Keratinocyte (primary cell): ENCODE data around the gene MGAT5B. TPM values are rescaled to one million over a fixed set of nuclear protein-coding genes. Genes with fewer than 3 reads are reported as not detected.

Experiments
- DNase-seq: peaks from one replicate; pipeline ENCODE4 v3.0.0-alpha.2; 2011; ENCODE audit warnings: low read depth, missing footprints, low spot score
- FAIRE-seq: peaks from 2 replicates; lab custom pipeline; 2011; peaks lifted over from hg19 to GRCh38; lab: Jason Lieb, UNC
- H2AFZ ChIP-seq: 2 replicates; pipeline ENCODE4 v1.6.0; 2012; ENCODE audit warnings: low read length, control low read depth, inconsistent platforms; ENCODE audit not compliant: control insufficient read depth
- H3K27ac ChIP-seq: 2 replicates; pipeline ENCODE4 v1.5.1; 2011; ENCODE audit warnings: low read length; ENCODE audit not compliant: control insufficient read depth, insufficient read depth
- H3K27me3 ChIP-seq: 3 replicates; pipeline ENCODE4 v1.6.0; 2011; ENCODE audit warnings: low read length; ENCODE audit not compliant: control insufficient read depth, insufficient read depth; ENCODE audit errors: extremely low read depth
- H3K36me3 ChIP-seq, 2 experiments: 2 replicates in 1 of 2; 3 replicates in 1 of 2; pipeline ENCODE4 v1.5.1; 2011; ENCODE audit warnings: low read length in 2 of 2, mild to moderate bottlenecking in 1 of 2; ENCODE audit not compliant: control insufficient read depth in 2 of 2, insufficient read depth in 2 of 2; ENCODE audit errors: extremely low read depth in 1 of 2
- H3K4me1 ChIP-seq: 3 replicates; pipeline ENCODE4 v1.5.1; 2011; ENCODE audit warnings: low read length; ENCODE audit not compliant: control insufficient read depth, insufficient read depth; ENCODE audit errors: extremely low read depth
- H3K4me2 ChIP-seq: 3 replicates; pipeline ENCODE4 v1.6.0; 2011; ENCODE audit warnings: low read depth, low read length; ENCODE audit not compliant: control insufficient read depth, insufficient read depth; ENCODE audit errors: extremely low read depth
- H3K4me3 ChIP-seq, 3 experiments: fragments of 200-600 bp in 1 of 3; sonication (generic) in 1 of 3; 2 replicates in 2 of 3; 3 replicates in 1 of 3; pipeline ENCODE4 v1.5.1; 2011 to 2016; ENCODE audit warnings: low read length in 3 of 3, mild to moderate bottlenecking in 3 of 3, control low read depth in 2 of 3, inconsistent platforms in 1 of 3, low read depth in 1 of 3, mixed read lengths in 1 of 3, mixed run types in 1 of 3, moderate library complexity in 1 of 3; ENCODE audit not compliant: control insufficient read depth in 2 of 3, insufficient read depth in 2 of 3; ENCODE audit errors: extremely low read depth in 1 of 3
- H3K79me2 ChIP-seq: 2 replicates; pipeline ENCODE4 v1.6.0; 2012; ENCODE audit warnings: low read length; ENCODE audit not compliant: control insufficient read depth, insufficient read depth
- H3K9ac ChIP-seq: 3 replicates; pipeline ENCODE4 v1.6.0; 2011; ENCODE audit warnings: low read length; ENCODE audit not compliant: control insufficient read depth, insufficient read depth; ENCODE audit errors: extremely low read depth
- H3K9me1 ChIP-seq: 3 replicates; pipeline ENCODE4 v1.6.0; 2011; ENCODE audit warnings: low read length; ENCODE audit not compliant: control insufficient read depth, insufficient read depth; ENCODE audit errors: extremely low read depth
- H3K9me3 ChIP-seq: 2 replicates; pipeline ENCODE4 v1.5.1; 2012; ENCODE audit warnings: low read depth, low read length; ENCODE audit not compliant: control insufficient read depth
- H4K20me1 ChIP-seq: 3 replicates; pipeline ENCODE4 v1.6.0; 2011; ENCODE audit warnings: low read length; ENCODE audit not compliant: control insufficient read depth, insufficient read depth; ENCODE audit errors: extremely low read depth
- CTCF ChIP-seq, 3 experiments: IDR thresholded peaks in 1 of 3; conservative IDR thresholded peaks in 1 of 3; optimal IDR thresholded peaks in 1 of 3; 2 replicates in 2 of 3; 3 replicates in 1 of 3; pipeline versions ENCODE3 to v1.5.1; 2011; ENCODE audit warnings: low read length in 3 of 3, mild to moderate bottlenecking in 3 of 3, moderate library complexity in 2 of 3, control low read depth in 1 of 3, inconsistent platforms in 1 of 3; ENCODE audit not compliant: insufficient read depth in 2 of 3; ENCODE audit errors: extremely low read depth in 1 of 3
- EZH2 ChIP-seq: IDR thresholded peaks from one replicate; pipeline ENCODE4 v1.6.1; 2012; ENCODE audit warnings: inconsistent platforms, mild to moderate bottlenecking, low read length, moderate library complexity
- dilution Hi-C: fragments of 300-500 bp; cut with MboI; formaldehyde crosslinking; loops from one replicate; pipeline ENCODE4 v1.7.0; 2020; ENCODE audit warnings: low sequenced_read_pairs; ENCODE audit not compliant: extremely low pct_ligation_motif_present
- polyA plus RNA-seq, 5 experiments: library from polyadenylated mRNA; depleted of rRNA in 3 of 5; stranded (reverse) in 3 of 5; stranded (forward) in 1 of 5; unstranded in 1 of 5; fragments of >200 nt; gene quantifications; 1 replicate in 1 of 5; 2 replicates in 3 of 5; 3 replicates in 1 of 5; pipeline versions ENCODE4 v1.2.1 to v1.2.3, GENCODE V29; 2011 to 2012; ENCODE audit warnings: missing spikeins in 2 of 5, low read depth in 1 of 5, low replicate concordance in 1 of 5

The MGAT5B gene
- polyA plus RNA-seq, 1 donor (not counting 4 experiments of a cell fraction or from before 2014, with no cell fraction given): 0.29 TPM

- TF ChIP-seq EZH2 (no peak), CTCF (optimal IDR thresholded peaks at IDR 0.05 in 1 of 3, IDR thresholded peaks at IDR 0.05 in 1 of 3, conservative IDR thresholded peaks at IDR 0.05 in 1 of 3; ENCODE audit: extremely low read depth in 1 of 3, insufficient read depth in 2 of 3, low read length in 3 of 3) (no peak)
- Histone ChIP-seq H3K9me3 (no peaks in the 10 kb centered on the region), H3K4me2 (no peak overlapping the region), H3K79me2 (no peaks in the 10 kb centered on the region), H3K4me3 (no peak overlapping the region), H3K9me1 (no peaks in the 10 kb centered on the region), H3K27me3 (peaks cover 4% of the 10 kb centered on the region), H2AFZ (no peak overlapping the region), H3K9ac (no peak overlapping the region), H3K4me1 (no peaks in the 10 kb centered on the region), H3K36me3 (no peaks in the 10 kb centered on the region), H3K27ac (no peak overlapping the region), H4K20me1 (no peaks in the 10 kb centered on the region)
- DNase-seq: no peak
- no peak for FAIRE-seq
- dilution Hi-C loops: loop anchor here (25.0 kb wide), 1 partner anchor 95 kb away; no protein-coding TSS in a partner anchor
Observed at GRCh38 chr17:76892329-76892728, 24.1 kb downstream of the MGAT5B start.

GRCh38 chr17:76893623-76894334, 25.6 kb downstream of the MGAT5B start:
- Histone ChIP-seq H3K4me1 (no peaks in the 10 kb centered on the region), H3K4me2 (no peak overlapping the region), H3K9ac (no peak overlapping the region), H3K27ac (no peak overlapping the region), H4K20me1 (no peaks in the 10 kb centered on the region), H3K4me3 (no peak overlapping the region), H2AFZ (no peak overlapping the region), H3K27me3 (peaks cover 4% of the 10 kb centered on the region), H3K9me3 (no peaks in the 10 kb centered on the region), H3K79me2 (no peaks in the 10 kb centered on the region), H3K36me3 (no peaks in the 10 kb centered on the region), H3K9me1 (no peaks in the 10 kb centered on the region)
- dilution Hi-C loops: loop anchor here (25.0 kb wide), 1 partner anchor 94 kb away; no protein-coding TSS in a partner anchor
- FAIRE-seq: no peak
- no peak for TF ChIP-seq CTCF (optimal IDR thresholded peaks at IDR 0.05 in 1 of 3, IDR thresholded peaks at IDR 0.05 in 1 of 3, conservative IDR thresholded peaks at IDR 0.05 in 1 of 3; ENCODE audit: extremely low read depth in 1 of 3, insufficient read depth in 2 of 3, low read length in 3 of 3)
- TF ChIP-seq EZH2: no peak
- DNase-seq: no peak
